ENCODE measurements around the gene LYPLAL1.
"Not testable (repeated sequence)": the region's sequence is repeated elsewhere in the genome, so short reads cannot be mapped to it uniquely, and the experiment has no call there.

Gene LYPLAL1

GRCh38 chr1:219226196-219226595, 52.5 kb downstream of the LYPLAL1 start:
- DNase-seq = no peak

DNA sequence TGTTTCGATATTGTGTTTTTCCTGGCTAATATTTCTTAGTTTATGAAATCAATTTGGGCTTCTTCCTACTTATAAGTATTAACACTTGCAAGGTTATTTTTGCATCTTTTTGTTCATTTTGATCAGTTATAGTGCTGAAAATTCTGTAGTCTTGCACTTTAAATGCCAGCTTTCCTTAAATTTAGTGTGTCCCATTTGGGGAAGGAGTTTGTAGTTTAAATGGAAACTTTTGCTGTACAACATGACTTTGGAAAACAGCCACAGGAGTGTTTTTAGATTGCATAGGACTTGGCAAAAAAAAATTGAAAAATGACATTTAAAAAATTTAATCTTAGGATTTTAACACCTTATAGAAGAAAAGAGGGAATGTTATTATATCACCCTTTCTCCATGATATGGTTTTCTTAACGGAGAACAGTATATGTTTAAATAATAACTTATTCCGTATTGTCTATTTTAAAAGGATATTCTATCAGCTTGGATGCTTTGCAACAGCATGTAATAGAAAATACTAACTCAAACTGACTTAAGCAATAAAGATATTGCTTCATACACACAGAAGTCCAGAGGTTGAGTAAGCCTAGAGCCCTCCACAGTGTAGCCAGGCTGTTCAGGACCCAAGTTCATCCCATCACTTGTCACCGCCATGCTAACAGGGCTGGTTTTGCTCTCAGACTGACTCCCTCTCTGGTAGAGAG, 53.8 kb downstream of the LYPLAL1 start:
- no peak for DNase-seq

- no peak for DNase-seq
Measured at GRCh38 chr1:219228058-219228419, 54.4 kb downstream of the LYPLAL1 start.

DNA sequence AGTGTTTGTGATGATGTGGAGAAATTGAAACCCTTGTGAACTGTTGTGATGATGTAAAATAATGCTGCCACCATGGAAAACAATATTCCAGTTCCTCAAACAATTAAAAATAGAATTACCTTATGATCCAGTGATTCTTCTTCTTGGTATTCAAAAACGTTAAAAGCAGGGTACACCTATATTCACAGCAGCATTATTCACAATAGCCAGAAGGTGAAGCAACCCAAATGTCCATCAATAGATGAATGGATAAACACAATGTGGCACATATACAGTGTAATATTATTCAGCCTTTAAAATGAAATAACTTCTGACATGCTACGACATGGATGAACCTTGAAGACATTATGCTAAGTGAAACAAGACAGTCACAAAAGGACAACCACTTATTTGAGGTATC, 59.2 kb downstream of the LYPLAL1 start:
- DNase-seq = no peak

GRCh38 chr1:219235903-219236481, 62.3 kb downstream of the LYPLAL1 start:
- peak; percentile 2 for DNase-seq

GRCh38 chr1:219236933-219237610, 63.4 kb downstream of the LYPLAL1 start:
- DNase-seq = no peak

DNA sequence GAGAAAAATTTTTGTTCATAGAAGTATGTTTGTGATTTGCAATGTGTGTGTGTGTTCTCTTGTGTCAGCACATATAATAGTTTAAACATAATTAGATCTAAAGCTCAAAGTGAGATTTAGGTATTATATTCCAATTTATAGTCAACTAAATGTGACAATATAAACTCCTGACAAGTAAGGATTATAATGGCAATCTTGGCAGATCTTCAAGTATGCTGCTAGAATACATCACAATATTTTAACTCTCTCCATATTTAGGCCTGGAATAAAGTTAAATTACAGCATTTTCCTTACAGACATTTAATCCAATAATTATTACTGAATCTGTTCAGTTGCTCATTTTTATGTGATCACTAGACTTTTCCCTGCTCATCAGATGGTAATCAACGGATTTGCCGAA, 65.8 kb downstream of the LYPLAL1 start:
- DNase-seq = no peak

GRCh38 chr1:219244864-219245263, 71.2 kb downstream of the LYPLAL1 start:
- DNase-seq = no peak

- DNase-seq = no peak
Measured at GRCh38 chr1:219247441-219247840, 73.8 kb downstream of the LYPLAL1 start.

GRCh38 chr1:219250468-219250867, 76.8 kb downstream of the LYPLAL1 start:
- DNase-seq = not testable (repeated sequence)

DNA sequence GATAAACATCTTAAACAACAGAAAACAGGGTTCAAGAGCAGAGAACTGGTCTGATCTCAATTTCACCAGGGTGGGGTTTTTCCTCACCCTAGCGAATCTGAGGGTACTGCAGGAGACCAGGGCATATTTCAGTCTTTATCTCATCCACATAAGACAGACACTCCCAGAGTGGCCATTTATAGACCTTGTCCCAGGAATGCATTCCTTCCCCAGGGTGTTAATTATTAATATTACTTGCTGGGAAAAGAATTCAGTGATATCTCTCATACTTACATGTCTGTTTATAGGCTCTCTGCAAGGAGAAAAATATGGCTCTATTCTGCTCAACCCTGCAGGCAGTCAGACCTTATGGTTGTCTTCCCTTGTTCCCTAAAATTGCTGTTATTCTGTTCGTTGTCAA, 84.1 kb downstream of the LYPLAL1 start:
- no peak for DNase-seq

DNA sequence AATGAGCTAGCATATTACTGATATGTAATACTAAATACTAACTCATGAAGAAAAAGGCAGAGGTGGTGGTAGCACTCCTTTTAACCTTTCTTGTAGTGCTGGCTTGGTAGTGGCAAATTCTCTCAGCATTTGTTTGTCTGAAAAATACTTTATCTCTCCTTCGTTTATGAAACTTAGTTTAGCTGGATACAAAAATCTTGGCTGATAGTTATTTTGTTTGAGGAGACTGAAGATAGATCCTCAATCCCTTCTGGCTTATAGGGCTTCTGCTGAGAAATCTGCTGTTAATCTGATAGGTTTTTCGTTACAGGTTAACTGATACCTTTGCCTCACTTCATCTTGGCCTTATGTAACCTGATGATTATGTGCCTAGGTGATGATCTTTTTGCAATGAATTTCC, 87.8 kb downstream of the LYPLAL1 start:
- DNase-seq = no peak
